T-helper 1 cell treated with Interleukin-12 subunit alpha and Interleukin-12 subunit beta and Interleukin-4 antibody, amounts not matched to agents 30 μg/mL and 1 μg/mL, for 36 hours (primary cell): ENCODE results near the gene GRIPAP1.

Experiments
- H3K27ac Mint-ChIP-seq: one replicate; pipeline ENCODE4 v1.8.0; 2021; ENCODE audit warnings: mild to moderate bottlenecking, mixed read lengths
- H3K27me3 Mint-ChIP-seq: one replicate; pipeline ENCODE4 v1.8.0; 2021; ENCODE audit warnings: low read depth, mixed read lengths
- H3K36me3 Mint-ChIP-seq: one replicate; pipeline ENCODE4 v1.8.0; 2021; ENCODE audit warnings: low read depth, mixed read lengths
- H3K4me1 Mint-ChIP-seq: one replicate; pipeline ENCODE4 v1.8.0; 2021; ENCODE audit warnings: low read depth, mixed read lengths
- H3K4me3 Mint-ChIP-seq: one replicate; pipeline ENCODE4 v1.8.0; 2021; ENCODE audit warnings: mild to moderate bottlenecking, moderate library complexity, mixed read lengths
- H3K9me3 Mint-ChIP-seq: one replicate; pipeline ENCODE4 v1.8.0; 2021; ENCODE audit warnings: mixed read lengths

GRIPAP1 gene

GRCh38 chrX:49002091-49002935 lies at the start of gene GRIPAP1:
TSS of gene GRIPAP1 (minus strand) at chrX:49002264. CDS start at chrX:49002229, 35 bp downstream.
- Mint-ChIP-seq H3K27ac (peak within 1 kb of the TSS; percentile 98), H3K36me3 (peaks cover 23% of the 10 kb centered on the region), H3K4me3 (peak within 1 kb of the TSS; percentile 100), H3K4me1 (peaks cover 24% of the 10 kb centered on the region), H3K9me3 (no peaks in the 10 kb centered on the region), H3K27me3 (no peaks in the 10 kb centered on the region)

- H3K4me3 Mint-ChIP-seq: peak overlapping the region; percentile 89
- H3K9me3 Mint-ChIP-seq: no peaks in the 10 kb centered on the region
- no peaks in the 10 kb centered on the region for H3K27me3 Mint-ChIP-seq
- H3K36me3 Mint-ChIP-seq: peaks cover 16% of the 10 kb centered on the region
- peak overlapping the region; percentile 81 for H3K27ac Mint-ChIP-seq
- H3K4me1 Mint-ChIP-seq: peaks cover 31% of the 10 kb centered on the region
Observed at GRCh38 chrX:49043987-49044281, 41.9 kb upstream of the GRIPAP1 start.

DNA sequence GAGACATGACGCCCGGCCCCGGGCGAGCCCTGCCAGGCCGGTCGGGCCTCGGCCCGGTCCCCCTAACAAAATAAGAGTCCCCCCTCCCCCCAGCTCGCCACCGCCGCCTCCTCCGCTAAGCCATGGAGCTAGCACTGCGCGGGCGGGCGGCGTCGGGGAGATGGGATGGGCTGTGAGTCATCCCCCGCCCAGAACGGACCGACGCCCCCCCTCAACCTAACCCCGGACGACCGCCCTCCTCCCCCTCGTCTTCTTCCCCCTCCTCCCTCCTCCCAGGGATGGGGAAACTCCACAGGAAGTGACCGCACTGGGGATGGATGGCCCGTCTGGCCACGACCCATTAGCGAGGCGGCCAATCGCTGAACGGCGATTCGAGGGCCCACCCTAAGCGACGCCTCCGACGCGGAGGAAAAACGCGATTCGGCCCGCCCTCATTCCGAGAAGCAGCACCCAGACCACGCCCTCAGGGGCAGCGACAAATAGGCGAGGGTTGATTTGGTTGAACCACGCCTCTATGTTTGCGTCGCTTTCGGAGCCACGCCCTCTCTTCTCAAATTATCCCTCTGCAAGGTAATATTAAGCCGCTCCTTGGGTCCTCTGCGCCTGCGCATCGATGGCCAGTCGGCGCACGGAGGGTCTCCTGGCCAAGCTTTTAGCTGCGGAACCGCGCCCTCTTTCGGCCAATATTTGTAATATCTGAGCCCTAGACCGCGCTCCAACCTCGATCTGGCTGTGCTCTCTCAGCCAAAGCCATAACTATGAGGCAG lies 41.3 kb upstream of the GRIPAP1 start, which contains the start of gene TFE3:
TFE3 (minus strand) TSS at position 138 of the 767 bp plus-strand sequence; CDS start at position 7, 131 bp downstream.
- peaks cover 21% of the 10 kb centered on the region for H3K36me3 Mint-ChIP-seq
- no peaks in the 10 kb centered on the region for H3K27me3 Mint-ChIP-seq
- no peaks in the 10 kb centered on the region for H3K9me3 Mint-ChIP-seq
- peak within 1 kb of the TSS; percentile 89 for H3K4me3 Mint-ChIP-seq
- H3K27ac Mint-ChIP-seq: peak within 1 kb of the TSS; percentile 96
- H3K4me1 Mint-ChIP-seq: peaks cover 31% of the 10 kb centered on the region

- Mint-ChIP-seq H3K36me3 (peaks cover 26% of the 10 kb centered on the region), H3K9me3 (no peaks in the 10 kb centered on the region), H3K4me1 (peaks cover 33% of the 10 kb centered on the region), H3K27ac (peak overlapping the region; percentile 96), H3K4me3 (peak overlapping the region; percentile 89), H3K27me3 (no peaks in the 10 kb centered on the region)
Observed at GRCh38 chrX:49042581-49043219, 40.6 kb upstream of the GRIPAP1 start.

DNA sequence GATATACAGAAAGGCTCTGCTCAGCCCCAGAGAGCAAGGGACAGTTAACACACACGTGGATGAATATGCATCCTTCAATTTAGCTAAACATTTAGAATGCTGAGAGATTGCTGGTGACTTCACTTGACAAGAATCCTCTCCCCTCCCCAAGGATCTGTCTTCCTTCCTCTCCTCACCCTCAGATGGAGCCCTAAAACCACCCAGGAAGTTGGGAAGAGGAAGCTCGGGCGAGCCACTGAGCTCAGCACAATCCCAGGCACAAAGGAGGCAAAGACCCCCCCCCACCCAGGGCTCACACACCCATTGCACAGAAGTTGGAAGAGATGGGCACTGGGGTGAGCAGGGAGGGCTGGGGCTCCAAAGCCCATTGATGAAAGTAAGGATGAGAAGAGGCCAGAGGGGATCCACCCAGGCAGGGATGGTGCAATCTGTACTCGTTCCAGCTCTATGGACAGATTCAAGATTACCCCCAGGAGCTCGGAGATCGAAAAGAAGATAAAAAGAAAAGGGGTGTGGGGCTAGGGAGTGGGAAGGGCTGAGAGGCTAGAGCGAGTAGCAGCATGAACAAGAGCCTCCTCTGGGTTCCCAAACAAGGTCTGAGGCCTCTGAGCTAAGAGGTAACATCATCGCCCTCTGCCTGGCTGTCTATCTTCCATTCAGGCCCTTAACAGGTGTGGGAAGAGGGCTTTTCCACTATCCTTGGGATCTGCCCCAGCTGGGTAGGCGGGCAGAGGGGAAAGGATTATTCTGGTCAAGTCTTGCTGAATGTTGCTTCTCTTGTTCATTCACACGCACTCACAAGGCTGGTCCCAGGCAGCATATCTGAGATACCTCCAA lies 39.9 kb upstream of the GRIPAP1 start:
- Mint-ChIP-seq H3K4me1 (peaks cover 33% of the 10 kb centered on the region), H3K27me3 (no peaks in the 10 kb centered on the region), H3K4me3 (peak overlapping the region; percentile 89), H3K9me3 (no peaks in the 10 kb centered on the region), H3K36me3 (peaks cover 27% of the 10 kb centered on the region), H3K27ac (peak overlapping the region; percentile 96)

DNA sequence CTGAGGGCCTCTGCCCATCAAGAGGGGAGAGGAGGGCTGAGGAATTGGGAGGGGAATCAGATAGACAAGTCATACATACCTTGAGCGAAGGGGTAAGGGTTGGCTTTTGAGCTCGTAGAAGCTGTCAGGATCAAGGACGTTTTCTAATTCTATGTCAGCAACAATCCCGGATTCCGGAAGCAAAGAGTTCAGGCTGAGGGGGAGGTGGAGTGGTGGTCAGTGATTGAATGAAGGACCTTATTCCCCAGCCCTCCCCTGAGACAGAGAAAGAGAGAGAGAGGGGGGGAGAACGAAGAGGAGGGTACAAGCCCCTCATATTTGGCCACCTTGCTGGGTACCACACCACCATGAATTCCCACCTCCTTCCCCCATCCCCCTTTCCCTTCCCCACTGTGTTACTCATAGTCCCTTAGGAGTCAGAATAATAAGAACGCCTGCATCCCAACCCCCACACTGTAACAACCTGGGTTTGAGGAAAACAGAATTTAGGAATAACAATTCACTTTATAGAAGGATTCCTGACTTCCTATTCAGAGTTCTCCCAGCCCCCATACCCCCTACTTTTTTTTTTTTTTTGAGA lies 38.4 kb upstream of the GRIPAP1 start:
- Mint-ChIP-seq H3K27ac (peak overlapping the region; percentile 76), H3K4me1 (peaks cover 33% of the 10 kb centered on the region), H3K9me3 (no peaks in the 10 kb centered on the region), H3K36me3 (peaks cover 27% of the 10 kb centered on the region), H3K4me3 (peak overlapping the region; percentile 89), H3K27me3 (no peaks in the 10 kb centered on the region)

GRCh38 chrX:49039598-49040375 lies 37.7 kb upstream of the GRIPAP1 start:
- Mint-ChIP-seq H3K27me3 (no peaks in the 10 kb centered on the region), H3K36me3 (peaks cover 27% of the 10 kb centered on the region), H3K4me1 (peaks cover 33% of the 10 kb centered on the region), H3K4me3 (peak overlapping the region; percentile 68), H3K27ac (peak overlapping the region; percentile 76), H3K9me3 (no peaks in the 10 kb centered on the region)

DNA sequence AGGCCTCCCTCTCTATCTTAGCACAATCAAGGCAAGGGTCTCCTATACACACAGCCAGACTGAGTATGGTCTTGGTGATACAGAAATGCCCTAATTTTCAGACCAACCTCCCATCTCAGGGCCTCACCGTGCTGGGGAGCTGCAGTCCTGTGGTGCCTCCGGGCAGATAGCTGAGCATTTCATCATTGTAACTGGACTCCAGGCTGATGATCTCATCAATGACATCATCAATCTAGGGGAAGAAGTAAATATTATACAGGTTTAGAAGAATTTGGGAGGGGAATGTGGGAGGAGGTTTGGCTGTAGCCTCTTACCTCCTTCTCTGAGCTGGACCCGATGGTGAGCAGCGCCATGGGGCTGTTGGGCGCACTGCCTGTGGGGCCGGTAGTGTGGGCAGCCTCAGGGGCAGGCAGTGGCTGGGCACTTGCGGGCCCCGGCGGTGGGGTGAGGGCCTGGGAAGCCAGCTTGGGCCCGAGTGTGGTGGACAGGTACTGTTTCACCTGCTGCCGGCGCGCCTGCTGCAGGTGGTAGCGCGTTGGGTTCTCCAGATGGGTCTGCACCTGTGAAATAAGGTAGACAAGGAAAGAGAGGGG lies 35.9 kb upstream of the GRIPAP1 start:
- peak overlapping the region; percentile 75 for H3K27ac Mint-ChIP-seq
- H3K36me3 Mint-ChIP-seq: peaks cover 35% of the 10 kb centered on the region
- peaks cover 23% of the 10 kb centered on the region for H3K4me1 Mint-ChIP-seq
- no peak overlapping the region for H3K4me3 Mint-ChIP-seq
- no peaks in the 10 kb centered on the region for H3K27me3 Mint-ChIP-seq
- no peaks in the 10 kb centered on the region for H3K9me3 Mint-ChIP-seq

DNA sequence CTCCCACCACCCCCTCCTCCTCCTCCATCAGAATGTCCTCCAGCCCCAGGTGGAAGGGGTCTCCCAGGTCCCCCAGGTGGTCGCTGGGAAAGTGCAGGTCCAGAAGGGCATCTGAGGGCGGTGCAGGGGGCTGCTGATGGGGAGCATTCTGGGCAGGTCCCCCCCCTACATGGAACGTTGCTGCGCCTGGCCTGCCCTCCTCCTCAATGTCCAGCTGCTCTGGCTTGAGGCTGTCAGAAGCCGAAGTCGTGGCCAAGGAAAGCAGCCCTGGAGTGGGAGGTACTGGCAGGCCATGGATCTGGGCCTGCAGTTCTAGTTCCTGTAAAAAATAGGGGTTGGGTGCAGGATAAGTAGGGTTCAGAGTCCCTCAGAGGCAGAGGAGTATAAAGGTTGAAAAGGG lies 28.2 kb upstream of the GRIPAP1 start:
- Mint-ChIP-seq H3K4me1 (no peaks in the 10 kb centered on the region), H3K36me3 (peaks cover 22% of the 10 kb centered on the region), H3K4me3 (no peak overlapping the region), H3K27me3 (no peaks in the 10 kb centered on the region), H3K9me3 (no peaks in the 10 kb centered on the region), H3K27ac (no peak overlapping the region)

GRCh38 chrX:49029876-49030275 lies 27.8 kb upstream of the GRIPAP1 start:
- H3K27ac Mint-ChIP-seq: no peak overlapping the region

GRCh38 chrX:49019599-49020249 lies 17.7 kb upstream of the GRIPAP1 start:
- no peaks in the 10 kb centered on the region for H3K27me3 Mint-ChIP-seq
- H3K27ac Mint-ChIP-seq: no peak overlapping the region
- no peaks in the 10 kb centered on the region for H3K9me3 Mint-ChIP-seq
- peaks cover 2% of the 10 kb centered on the region for H3K4me1 Mint-ChIP-seq
- H3K36me3 Mint-ChIP-seq: peaks cover 6% of the 10 kb centered on the region
- no peak overlapping the region for H3K4me3 Mint-ChIP-seq

More at GRCh38 chrX:49029876-49030275, 27.8 kb upstream of the GRIPAP1 start:
- H3K27me3 Mint-ChIP-seq: no peaks in the 10 kb centered on the region
- H3K9me3 Mint-ChIP-seq: no peaks in the 10 kb centered on the region
- H3K4me3 Mint-ChIP-seq: no peak overlapping the region
- H3K36me3 Mint-ChIP-seq: peaks cover 22% of the 10 kb centered on the region
- H3K4me1 Mint-ChIP-seq: no peaks in the 10 kb centered on the region

DNA sequence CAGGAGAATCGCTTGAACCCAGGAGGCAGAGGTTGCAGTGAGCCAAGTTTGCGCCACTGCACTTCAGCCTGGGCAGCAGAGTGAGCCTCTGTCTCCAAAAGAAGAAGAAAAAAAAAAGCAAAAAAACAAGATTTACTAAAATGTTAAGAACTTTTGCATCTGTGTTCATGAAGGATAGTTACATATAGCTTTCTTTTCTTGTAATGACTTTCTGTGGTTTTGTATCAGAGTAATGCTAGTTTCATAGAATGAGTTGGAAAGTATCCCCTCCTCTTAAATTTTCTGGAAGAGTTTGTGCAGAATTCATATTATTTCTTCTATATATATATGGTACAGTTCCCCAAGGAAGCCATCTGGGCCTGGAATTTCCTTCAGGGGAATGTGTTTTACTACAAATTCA lies 17.0 kb upstream of the GRIPAP1 start:
- Mint-ChIP-seq H3K27ac (no peak overlapping the region), H3K4me1 (peaks cover 2% of the 10 kb centered on the region), H3K27me3 (no peaks in the 10 kb centered on the region), H3K9me3 (no peaks in the 10 kb centered on the region), H3K4me3 (no peak overlapping the region), H3K36me3 (no peaks in the 10 kb centered on the region)
